ENCODE results near the gene CEP89.

GRCh38 chr19:32857584-32857983 is 114.2 kb downstream of the CEP89 start:
- TF ChIP-seq CTCF (IDR thresholded peaks at IDR 0.05) (no peak), POLR2AphosphoS5 (IDR thresholded peaks at IDR 0.05) (no peak)
